ENCODE measurements around the gene FCRL1.

The FCRL1 gene

DNA sequence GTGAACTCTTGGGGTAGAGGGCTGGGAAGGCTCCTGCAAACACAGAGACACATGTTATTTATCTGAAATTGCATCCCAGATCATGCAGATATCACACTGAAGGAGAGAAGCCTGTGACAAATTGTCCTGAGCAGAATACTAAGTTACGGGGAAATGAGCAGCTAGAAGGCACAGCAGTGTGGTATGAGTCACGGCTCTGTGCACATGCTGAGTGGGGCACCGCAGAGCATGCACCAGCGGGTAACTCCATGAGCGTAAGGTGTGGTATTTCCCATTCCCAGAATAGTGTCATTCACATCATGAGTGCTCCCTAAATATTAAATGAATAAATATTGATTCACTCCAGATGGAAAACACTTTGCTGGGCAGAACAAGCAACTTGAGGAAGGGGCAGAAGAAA, 21.7 kb downstream of the FCRL1 start:
- no peak for DNase-seq

DNA sequence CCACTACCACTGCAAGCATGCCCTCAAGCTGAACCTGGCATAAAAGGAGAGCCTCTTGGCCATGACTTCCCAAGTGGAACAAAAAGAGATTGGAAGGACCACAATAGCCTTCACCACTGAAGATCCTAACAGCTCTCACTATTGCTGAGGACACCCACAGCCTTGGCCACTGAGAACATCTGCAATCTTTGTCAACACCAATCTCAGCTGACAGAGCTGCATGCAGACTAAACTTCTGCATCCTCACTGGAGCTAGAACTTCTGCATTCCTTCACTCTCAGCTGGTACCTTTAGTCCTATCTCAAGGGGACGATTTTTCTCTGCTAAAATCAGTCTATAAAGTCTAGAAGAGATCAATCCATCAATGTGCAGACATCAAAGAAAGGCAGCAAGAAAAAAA, 34.7 kb downstream of the FCRL1 start:
- DNase-seq: no peak

DNA sequence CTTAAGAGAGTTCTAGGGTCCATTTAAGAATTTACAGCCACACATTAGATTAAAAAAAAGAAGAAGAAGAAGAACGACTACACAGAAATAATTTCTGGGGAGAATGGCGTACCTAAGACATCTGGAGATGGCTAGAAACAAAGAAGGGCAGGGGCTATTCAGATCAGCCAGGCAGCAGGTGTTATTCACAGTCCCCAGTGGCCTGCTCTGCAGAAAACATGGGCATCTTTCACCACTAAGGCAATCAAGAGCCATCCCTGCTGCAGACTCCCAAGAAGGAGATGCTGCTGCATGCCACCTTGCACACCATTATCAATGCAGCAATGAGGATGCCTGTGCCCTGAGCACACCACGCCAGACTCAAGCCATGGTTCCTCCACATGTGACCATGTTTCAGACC, 35.1 kb downstream of the FCRL1 start:
- DNase-seq: no peak

DNA sequence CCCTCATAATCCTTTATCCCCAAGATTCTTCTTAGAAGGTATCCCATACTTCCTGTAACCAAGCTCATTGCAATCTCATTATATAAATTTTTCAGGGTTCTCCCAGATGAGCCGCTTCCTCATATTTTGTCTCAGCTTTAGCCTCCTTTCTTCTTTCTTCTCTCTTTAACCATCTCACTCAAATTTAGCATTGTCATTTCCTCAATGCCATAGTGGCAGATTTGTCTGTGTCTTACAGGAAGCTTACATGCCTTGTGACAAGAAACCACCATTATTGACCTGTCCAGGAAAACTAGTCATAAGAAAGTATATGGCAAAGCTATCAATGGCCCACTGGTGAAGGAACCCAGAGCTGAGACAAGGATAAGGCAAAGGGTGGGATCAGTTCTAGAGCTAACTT, 37.0 kb downstream of the FCRL1 start:
- DNase-seq: no peak

DNA sequence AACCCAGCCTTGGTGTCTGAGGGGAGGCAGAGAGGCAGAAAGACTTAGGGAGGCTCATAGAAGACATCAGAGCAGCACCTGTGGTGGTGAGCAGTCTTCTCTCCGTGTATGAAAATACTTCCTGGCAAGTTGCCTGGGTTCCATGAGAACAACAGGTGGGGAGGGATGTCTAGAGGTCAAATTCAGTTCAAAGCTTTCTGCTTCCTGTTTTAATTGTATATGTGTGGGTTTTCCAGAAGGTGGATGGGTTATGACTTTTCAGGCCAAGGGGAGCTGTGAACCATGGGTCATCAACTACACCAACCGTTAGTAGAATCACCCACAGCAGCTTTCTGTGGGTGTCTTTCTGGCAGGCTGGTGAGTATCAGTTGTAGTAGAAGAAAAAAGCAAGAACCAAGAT, 38.9 kb downstream of the FCRL1 start:
- no peak for DNase-seq

DNA sequence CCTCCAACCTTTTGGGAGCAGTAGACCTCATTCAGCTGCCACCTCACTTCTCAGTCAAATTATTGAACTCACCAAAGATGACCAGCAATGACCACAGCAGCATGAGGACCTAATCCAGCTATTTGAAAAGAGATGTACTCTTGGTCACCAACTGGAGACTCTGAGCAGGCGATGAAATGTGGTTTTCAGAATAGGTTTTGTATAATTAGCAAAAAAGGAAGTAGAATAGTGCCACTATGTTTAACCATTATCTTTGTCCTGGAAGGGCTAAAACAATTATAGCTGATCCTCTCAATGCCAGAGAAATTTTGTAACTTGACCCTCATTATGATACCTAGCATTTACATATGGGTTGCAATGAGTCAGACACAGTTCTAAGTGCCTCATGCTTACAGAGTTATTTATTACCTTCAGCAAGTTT, 42.9 kb downstream of the FCRL1 start, which contains the start of gene FCRL2:
Gene FCRL2, minus strand, starts transcription at position 162 of the 421 bp plus-strand sequence. Its CDS starts 59 bp downstream, at position 103.
- DNase-seq: no peak

DNA sequence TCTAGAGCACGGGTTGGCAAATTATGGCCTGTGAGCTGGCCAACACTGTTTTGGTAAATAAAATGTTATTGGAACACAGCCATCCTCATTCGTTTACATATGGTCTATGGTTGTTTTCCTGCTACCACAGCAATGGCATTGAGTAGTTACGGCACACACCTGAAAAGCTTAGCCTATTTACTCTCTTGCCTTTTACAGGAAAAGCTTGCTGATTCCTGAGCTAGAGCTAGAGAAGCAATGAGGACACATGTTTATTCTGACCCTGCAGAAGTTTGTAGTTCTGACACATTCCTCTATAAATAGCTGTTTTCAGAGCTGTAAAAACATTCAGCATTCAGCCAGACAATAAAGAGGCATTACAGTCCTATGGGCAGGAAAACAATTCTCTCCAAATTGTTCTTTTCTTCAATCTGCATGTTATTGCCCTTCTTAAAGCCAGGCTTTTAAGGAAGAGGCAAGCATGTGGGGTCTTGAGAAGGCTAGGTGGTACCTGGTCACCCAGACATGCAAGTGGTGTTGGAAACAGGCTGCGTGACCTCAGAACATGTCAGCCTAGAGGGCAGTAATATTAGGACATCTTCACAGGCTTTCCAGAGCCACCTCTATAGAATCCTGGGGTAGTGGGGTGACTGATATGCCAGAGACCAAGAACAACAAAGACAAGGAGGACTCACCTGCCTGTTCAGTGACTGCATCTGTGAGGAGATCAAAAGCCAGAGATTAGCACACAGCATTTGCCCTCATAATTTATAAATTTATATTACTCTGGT, 44.6 kb downstream of the FCRL1 start:
- DNase-seq: no peak

DNA sequence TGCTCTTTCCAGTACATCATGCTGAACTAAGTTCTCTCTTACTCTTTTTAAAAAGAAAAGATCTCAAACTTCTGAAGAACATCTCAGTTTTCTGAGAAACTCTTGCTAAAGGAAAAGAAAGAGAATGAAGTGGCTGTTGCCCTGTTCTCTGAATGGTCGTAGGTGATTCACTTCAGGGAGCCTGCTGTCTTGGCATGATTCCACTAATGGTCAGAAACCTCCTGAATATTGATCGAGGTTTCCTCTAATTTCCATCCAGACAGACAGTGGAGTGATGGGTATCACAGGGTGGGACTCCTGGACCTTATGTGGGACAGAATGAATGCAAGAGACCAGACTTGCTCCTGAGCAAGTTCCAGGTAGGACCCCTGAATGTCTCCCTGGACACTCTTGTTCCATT, 45.5 kb downstream of the FCRL1 start:
- no peak for DNase-seq

DNA sequence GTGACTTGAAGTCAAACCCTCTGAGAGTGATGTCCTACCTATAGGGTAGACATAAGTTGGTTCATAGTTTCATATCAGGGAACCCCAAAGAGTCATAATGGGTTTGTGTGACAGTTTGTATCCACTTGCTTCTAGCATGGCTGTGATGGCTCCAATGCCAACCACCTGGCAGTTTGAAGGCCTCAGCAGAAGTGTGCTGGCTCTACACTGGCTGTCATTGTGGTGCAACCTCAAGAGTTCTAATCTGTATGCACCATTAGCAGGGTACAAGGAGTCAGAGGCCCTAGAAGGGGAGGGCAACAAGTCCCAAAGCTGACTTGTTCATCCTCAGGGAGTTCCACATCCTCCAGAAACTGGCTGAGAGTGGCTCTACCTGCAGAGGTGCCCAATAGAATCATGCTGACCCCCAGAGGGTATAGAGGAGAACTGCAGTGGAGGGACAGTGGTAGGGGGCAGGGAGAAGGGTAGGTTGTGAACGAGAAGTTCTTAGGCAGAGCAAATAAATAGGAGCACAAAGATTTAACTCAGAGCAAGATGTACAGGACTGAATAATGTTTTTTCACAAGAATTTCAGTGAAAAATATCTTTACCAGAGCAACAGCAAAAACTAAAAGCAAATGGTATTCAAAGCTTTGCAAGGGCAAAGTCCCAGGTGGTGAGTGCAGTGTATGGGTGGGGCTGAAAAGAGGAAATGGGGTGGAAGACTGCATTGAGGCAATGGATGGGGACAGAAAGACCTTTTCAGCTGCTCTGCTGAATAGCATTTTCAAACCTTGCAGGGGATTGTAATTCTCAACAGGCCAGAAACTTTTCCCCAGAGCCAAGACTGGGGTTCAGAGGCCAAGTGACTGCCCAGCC, 46.2 kb downstream of the FCRL1 start:
- DNase-seq: no peak

DNA sequence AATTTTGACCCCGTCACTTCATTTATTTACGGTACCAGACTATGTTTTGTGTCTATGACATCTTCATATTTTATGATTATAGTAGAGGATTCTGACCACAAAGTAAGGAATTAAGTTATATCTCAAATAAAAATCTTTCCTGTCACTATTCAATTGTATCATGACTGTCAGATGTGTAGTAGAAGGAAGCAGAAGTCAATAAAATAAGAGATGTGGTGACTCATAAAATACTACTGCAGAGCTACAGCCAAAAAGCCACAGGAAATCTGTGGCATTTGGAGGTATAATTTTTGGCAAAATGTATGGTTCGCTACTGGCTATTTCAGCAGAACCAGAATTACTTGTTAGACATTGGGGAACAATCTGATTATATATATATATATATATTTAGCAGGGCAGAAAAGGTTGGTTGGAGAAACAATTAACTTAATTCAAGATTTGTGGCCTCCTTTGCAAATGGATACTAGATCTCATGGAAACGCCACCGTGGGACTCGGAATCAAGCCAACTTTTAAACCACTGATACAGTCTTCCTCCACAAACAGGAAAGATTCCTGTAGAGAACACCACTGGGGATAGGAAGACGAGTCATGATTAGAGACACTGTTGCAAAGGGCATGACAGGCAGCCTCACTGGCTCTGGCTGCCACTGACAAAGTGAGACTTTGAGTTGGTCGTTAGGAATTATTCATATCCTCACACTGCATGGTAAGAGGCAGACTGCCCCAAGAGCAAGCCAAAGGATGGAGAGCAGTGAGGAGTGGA, 48.1 kb downstream of the FCRL1 start:
- no peak for DNase-seq

DNA sequence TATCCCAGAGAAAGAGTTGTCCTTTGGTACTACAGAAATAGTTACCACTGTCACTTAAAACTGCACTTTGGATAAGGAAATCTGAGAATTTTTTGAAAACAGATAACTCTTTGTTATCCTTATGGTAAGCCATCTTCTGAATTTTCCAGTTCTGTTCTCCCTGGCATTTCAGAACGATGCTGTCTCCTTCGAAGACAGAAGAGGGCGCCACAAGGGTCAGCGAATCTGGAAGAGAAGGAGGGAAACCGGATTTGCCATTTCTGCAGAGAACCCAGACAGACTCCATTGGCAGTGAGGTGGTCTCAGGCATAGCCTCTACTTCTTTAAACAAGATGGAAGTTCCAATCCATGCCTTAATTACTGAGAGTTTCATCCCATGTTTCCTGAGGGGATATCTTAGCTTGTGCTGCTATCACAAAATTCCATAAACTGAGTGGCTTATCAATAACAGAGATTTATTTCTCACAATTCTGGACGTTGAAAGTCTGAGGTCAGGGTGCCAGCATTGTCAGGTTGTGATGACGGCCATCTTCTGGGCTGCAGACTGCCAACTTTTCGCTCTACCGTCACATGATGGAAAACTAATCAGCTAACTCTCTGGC, 49.4 kb downstream of the FCRL1 start:
- DNase-seq: no peak

DNA sequence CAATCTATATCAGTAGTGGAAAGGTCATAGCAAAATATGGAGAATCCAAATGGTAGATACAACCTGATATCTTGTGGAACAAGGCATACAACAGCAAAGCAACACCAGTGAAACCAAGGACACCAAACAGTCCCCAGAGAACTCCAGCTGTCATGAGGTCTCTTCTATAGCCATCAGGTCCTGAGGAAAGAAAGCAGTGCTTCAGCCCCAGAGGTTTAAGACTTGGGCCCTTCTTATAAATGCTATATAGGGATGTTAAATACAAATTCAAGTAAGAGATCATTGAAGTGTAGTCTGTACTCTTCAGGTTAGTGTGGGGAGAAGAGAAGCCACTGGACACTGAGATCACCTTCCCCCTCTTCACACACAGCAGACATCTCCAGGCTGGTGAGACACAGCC, 53.1 kb downstream of the FCRL1 start:
- DNase-seq: no peak

DNA sequence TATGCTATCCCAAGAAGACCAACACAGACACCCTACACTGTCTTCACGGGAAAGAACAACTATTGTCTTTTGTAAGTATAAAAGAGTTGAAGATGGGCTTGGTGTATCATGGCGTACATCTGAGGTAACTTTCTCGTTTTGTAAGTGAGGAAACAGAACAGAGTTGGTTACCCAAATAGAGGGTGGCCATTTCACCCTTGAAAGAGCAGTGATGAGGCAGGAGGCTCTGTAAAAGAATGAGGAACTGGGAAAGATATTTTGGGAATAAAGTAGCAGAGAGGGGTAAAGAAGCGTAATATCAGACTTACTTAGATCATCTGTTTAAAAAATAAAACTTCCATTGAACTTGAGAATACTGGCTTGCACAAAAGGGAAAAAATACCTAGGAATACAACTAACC, 61.9 kb downstream of the FCRL1 start:
- DNase-seq: no peak

DNA sequence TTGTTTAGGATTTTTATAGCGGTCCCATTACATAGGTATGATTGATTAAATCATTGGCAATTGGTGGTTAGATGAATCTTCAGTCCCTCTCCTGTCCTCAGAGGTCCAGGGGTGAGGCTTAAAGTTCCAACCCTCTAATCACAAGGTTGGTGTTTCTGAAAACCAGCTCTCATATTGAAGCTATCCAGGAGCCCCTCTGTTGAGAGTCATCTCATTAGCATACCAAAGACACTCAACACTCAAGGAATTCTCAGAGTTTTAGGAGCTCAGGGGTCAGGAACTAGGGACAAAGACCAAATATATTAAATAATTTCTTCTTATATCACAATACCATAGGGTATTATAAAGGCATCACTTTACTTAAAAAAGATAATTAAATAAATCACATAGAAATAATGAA, 66.3 kb downstream of the FCRL1 start:
- no peak for DNase-seq

DNA sequence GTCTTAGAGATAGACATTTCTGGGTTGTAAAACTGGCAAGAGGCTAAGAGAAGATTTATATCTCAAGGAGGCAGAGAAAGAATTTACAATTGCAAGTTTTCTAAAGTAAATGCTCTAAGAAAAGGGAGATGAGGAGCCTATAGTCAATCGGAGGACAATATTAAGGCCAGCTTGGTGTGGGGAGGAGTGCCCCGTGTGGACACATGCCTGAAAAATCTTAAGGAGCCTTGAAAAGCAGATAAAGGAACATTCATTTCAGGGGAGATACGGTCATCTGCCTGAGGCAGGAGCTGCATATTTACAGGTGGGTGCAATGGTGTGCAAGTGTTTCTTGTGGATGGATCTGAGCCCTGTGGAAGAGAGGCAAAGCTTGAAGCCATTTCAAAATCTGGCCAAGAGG, 68.6 kb downstream of the FCRL1 start:
- DNase-seq: no peak

DNA sequence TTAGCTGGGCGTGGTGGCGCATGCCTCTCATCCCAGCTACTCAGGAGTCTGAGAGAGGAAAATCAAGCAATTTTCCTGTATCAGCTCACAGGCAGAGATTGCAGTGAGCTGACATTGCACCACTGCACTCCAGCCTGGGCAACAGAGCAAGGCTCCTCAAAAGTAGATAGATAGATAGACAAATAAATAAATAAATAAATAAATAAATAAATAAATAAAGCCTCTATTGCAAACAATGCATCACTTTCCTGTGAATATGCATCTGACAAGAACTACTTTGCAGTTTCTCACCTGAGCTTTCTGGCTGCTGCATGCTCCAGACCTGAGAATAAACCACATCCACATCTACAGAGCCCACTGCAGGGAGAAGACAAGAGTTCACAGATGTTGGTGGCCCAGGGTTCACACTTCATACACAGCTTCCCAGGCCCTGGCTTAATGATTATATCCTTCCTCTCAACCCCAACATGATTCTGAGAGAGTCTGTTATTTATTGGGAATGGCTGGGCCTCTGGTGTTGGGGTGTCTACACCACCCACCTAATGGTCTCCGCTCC, 71.6 kb downstream of the FCRL1 start:
- DNase-seq: no peak
